GM18498 (cell line): ENCODE results near the gene MED13L.
A peak's percentile ranks its signal among the peaks of the same experiment; 100 is the strongest.
"Not testable (repeated sequence)": the region's sequence is repeated elsewhere in the genome, so short reads cannot be mapped to it uniquely, and the experiment has no call there.

ENCODE experiments used
- ATAC-seq: cut with Tn5 transposase; IDR thresholded peaks from one replicate; pipeline ENCODE4 v1.9.1; 2021; ENCODE audit warnings: mild to moderate bottlenecking, moderate library complexity; ENCODE audit not compliant: unreplicated experiment

Gene MED13L

GRCh38 chr12:116249938-116250337, 27.6 kb downstream of the MED13L start:
- no peak for ATAC-seq

- ATAC-seq: no peak
These were observed 28.6 kb downstream of the MED13L start for GRCh38 chr12:116248930-116249329.

GRCh38 chr12:116248433-116248832, 29.1 kb downstream of the MED13L start:
- ATAC-seq: no peak

- no peak for ATAC-seq
These were observed 30.1 kb downstream of the MED13L start for GRCh38 chr12:116247377-116247776.

GRCh38 chr12:116246490-116247179, 30.9 kb downstream of the MED13L start:
- no peak for ATAC-seq

GRCh38 chr12:116245189-116245588, 32.3 kb downstream of the MED13L start:
- no peak for ATAC-seq

GRCh38 chr12:116244474-116245090, 32.9 kb downstream of the MED13L start:
- ATAC-seq: no peak

- ATAC-seq: no peak
These were observed 33.5 kb downstream of the MED13L start for GRCh38 chr12:116244001-116244400.

GRCh38 chr12:116242740-116243139, 34.8 kb downstream of the MED13L start:
- no peak for ATAC-seq

GRCh38 chr12:116241157-116241759, 36.2 kb downstream of the MED13L start:
- ATAC-seq: no peak

GRCh38 chr12:116238570-116239119, 38.8 kb downstream of the MED13L start:
- ATAC-seq: not testable (repeated sequence)

- no peak for ATAC-seq
These were observed 39.3 kb downstream of the MED13L start for GRCh38 chr12:116238149-116238548.

- no peak for ATAC-seq
These were observed 40.5 kb downstream of the MED13L start for GRCh38 chr12:116236976-116237375.

- peak; percentile 44 for ATAC-seq
These were observed 41.3 kb downstream of the MED13L start for GRCh38 chr12:116236148-116236731.

- not testable (repeated sequence) for ATAC-seq
These were observed 43.3 kb downstream of the MED13L start for GRCh38 chr12:116234148-116234547.

GRCh38 chr12:116233669-116234068, 43.8 kb downstream of the MED13L start:
- no peak for ATAC-seq

- no peak for ATAC-seq
These were observed 49.7 kb downstream of the MED13L start for GRCh38 chr12:116227811-116228210.

- ATAC-seq: no peak
These were observed 51.5 kb downstream of the MED13L start for GRCh38 chr12:116226026-116226425.

- no peak for ATAC-seq
These were observed 55.1 kb downstream of the MED13L start for GRCh38 chr12:116222358-116222757.

- no peak for ATAC-seq
These were observed 56.7 kb downstream of the MED13L start for GRCh38 chr12:116220756-116221155.

GRCh38 chr12:116217045-116217735, 60.3 kb downstream of the MED13L start:
- ATAC-seq: no peak
